ENCODE measurements around the gene ATF6. TPM values are rescaled to one million over a fixed set of nuclear protein-coding genes. Genes with fewer than 3 reads are reported as not detected.

ATF6 gene
- total RNA-seq, 1 experiment from 2014 or later: 20.9 TPM

DNA sequence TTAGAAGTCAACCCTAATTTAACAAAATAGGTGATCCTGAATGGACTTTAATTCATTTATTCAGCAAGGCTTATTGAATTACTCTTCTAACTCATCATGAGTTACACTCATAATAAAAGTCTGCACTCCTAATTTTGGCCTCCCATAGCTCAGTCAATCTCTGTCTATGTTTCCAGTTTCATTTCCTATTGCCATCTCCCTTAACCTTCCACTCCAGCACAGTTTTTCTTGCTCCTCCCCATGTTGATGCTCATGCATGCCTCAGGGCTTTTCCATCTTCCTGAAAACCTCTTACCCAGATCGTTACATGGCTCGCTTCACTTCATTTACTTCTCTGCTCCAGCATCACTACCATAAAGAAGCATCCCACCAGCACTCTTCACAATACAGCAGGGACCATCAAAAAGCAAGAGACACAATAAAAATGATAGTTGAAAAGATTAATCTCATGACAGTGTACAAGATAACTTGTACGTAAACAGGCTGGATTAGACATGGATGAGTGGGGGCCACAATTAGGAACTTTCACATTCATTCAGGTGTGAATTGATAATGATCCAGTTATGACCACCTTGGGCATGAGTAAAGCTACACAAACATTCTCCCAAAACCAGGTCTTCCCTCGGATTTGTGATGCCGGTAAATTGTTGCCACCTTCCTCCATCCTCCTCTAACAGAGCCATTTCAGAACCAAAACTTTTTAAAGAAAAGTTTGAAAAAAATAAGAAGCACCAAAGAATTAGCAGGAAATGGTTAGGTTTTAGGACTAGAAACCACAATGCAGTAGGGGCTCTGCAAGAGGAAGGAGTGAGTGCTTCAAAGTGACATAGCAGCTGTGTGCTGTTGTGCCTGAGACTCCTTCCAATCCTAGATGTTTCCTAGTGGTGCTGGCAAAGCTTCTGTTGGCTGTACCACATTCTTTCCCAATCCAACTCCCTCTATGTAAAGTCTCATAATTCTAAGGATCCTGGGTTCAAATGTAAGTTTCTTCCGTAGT is 167.8 kb downstream of the ATF6 start (continued):
- TF ChIP-seq CEBPB (IDR thresholded peaks at IDR 0.05; ENCODE audit: low read depth): no peak

DNA sequence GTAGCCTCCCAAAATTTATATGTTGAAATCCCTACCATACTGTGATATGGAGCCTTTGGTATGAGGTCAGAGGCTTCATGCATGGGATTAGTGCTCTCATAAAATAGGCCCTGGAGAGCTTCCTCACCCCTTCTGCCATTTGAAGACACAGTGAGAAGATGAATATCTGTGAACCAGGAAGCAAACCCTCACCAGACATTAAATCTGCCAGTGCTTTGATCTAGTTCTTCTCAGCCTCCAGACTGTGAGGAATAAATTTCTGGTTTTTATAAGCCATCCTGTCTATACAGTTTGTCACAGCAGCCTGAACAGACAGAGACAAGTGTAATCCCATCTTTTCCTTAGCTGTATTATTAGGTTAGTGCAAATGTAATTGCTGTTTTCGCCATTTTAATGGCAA is 169.1 kb downstream of the ATF6 start:
- intact Hi-C loops (cut with micrococcal nuclease): no loop called here
- no peaks in the 10 kb centered on the region for H3K27me3 ChIP-seq (ENCODE audit: insufficient read depth, low read length)
- CTCF ChIA-PET: no interaction called here

More for the DNA sequence above, 169.1 kb downstream of the ATF6 start:
- Histone ChIP-seq H3K9ac (ENCODE audit: low read length) (no peak overlapping the region), H2AFZ (ENCODE audit: low read depth, low read length, poor library complexity, severe bottlenecking) (no peak overlapping the region), H3K4me2 (ENCODE audit: low read length) (no peak overlapping the region), H4K20me1 (ENCODE audit: insufficient read depth) (no peaks in the 10 kb centered on the region), H3K27ac (ENCODE audit: low read depth, low read length) (no peak overlapping the region), H3K36me3 (ENCODE audit: control insufficient read depth in 1 of 2, insufficient read depth in 2 of 2, low read length in 2 of 2) (no peaks in the 10 kb centered on the region), H3K79me2 (ENCODE audit: insufficient read depth, low read length) (no peaks in the 10 kb centered on the region), H3K4me1 (ENCODE audit: control insufficient read depth in 1 of 2, insufficient read depth in 2 of 2, low read length in 2 of 2) (no peaks in the 10 kb centered on the region), H3K4me3 (replicated peaks in 1 of 2; ENCODE audit: low read depth in 1 of 2, low read length in 2 of 2) (no peak overlapping the region), H3K9me3 (ENCODE audit: control insufficient read depth in 1 of 2, insufficient read depth in 1 of 2, low read depth in 1 of 2, low read length in 2 of 2) (no peaks in the 10 kb centered on the region), H3K9me2 (ENCODE audit: insufficient read depth) (no peaks in the 10 kb centered on the region)
- ChIA-PET POLR2A (no interaction called here), RAD21 (ENCODE audit: low non-redundant PET in 1 of 2, low total read pairs in 2 of 2, uncharacterized antibody in 2 of 2, unreplicated experiment in 2 of 2) (no interaction called here)
- TF ChIP-seq YY1 (IDR thresholded peaks at IDR 0.05; ENCODE audit: extremely low read depth, insufficient replicate concordance, low read depth, low read length) (no peak), FOSL1 (IDR thresholded peaks at IDR 0.05; ENCODE audit: low read depth) (no peak), SRF (IDR thresholded peaks at IDR 0.05; ENCODE audit: low read depth) (no peak)
- TF ChIP-seq, protein P1, sequence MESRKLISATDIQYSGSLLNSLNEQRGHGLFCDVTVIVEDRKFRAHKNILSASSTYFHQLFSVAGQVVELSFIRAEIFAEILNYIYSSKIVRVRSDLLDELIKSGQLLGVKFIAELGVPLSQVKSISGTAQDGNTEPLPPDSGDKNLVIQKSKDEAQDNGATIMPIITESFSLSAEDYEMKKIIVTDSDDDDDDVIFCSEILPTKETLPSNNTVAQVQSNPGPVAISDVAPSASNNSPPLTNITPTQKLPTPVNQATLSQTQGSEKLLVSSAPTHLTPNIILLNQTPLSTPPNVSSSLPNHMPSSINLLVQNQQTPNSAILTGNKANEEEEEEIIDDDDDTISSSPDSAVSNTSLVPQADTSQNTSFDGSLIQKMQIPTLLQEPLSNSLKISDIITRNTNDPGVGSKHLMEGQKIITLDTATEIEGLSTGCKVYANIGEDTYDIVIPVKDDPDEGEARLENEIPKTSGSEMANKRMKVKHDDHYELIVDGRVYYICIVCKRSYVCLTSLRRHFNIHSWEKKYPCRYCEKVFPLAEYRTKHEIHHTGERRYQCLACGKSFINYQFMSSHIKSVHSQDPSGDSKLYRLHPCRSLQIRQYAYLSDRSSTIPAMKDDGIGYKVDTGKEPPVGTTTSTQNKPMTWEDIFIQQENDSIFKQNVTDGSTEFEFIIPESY (IDR thresholded peaks at IDR 0.05; ENCODE audit: extremely low read depth, insufficient replicate concordance, low read length): no peak
- TF ChIP-seq, protein P2, sequence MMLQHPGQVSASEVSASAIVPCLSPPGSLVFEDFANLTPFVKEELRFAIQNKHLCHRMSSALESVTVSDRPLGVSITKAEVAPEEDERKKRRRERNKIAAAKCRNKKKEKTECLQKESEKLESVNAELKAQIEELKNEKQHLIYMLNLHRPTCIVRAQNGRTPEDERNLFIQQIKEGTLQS (IDR thresholded peaks at IDR 0.05): no peak
- no peak for ATAC-seq
- DNase-seq (ENCODE audit: low read depth, low spot score): no peak
- BruUV-seq (replicated peaks): no TSS peak

Data from HCT116 (cell line).